ENCODE results near the gene CLMN. TPM values are rescaled to one million over a fixed set of nuclear protein-coding genes. Genes with fewer than 3 reads are reported as not detected.
A peak's percentile ranks its signal among the peaks of the same experiment; 100 is the strongest.

Gene CLMN
- total RNA-seq, 4 donors from 2014 or later, result 6.5 to 10.0 (median 7.9) TPM

- 83% methylated on average over 1 of the region's 1 CpG for WGBS
- H3K27me3 ChIP-seq, result peaks cover 0 to 6% (median 0%) of the 10 kb centered on the region in 4 donors
- no peak overlapping the region for H3K27ac ChIP-seq (replicated peaks in 1 of 4)
- H3K4me3 ChIP-seq, result no peak overlapping the region
- H3K36me3 ChIP-seq, result no peaks in the 10 kb centered on the region
- intact Hi-C loops (cut with DNase I), result no loop called here
- TF ChIP-seq, protein P1, sequence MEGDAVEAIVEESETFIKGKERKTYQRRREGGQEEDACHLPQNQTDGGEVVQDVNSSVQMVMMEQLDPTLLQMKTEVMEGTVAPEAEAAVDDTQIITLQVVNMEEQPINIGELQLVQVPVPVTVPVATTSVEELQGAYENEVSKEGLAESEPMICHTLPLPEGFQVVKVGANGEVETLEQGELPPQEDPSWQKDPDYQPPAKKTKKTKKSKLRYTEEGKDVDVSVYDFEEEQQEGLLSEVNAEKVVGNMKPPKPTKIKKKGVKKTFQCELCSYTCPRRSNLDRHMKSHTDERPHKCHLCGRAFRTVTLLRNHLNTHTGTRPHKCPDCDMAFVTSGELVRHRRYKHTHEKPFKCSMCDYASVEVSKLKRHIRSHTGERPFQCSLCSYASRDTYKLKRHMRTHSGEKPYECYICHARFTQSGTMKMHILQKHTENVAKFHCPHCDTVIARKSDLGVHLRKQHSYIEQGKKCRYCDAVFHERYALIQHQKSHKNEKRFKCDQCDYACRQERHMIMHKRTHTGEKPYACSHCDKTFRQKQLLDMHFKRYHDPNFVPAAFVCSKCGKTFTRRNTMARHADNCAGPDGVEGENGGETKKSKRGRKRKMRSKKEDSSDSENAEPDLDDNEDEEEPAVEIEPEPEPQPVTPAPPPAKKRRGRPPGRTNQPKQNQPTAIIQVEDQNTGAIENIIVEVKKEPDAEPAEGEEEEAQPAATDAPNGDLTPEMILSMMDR (IDR thresholded peaks at IDR 0.05), result no peak
- TF ChIP-seq POLR2A (IDR thresholded peaks at IDR 0.05; ENCODE audit: low read depth), result no peak
- TF ChIP-seq POLR2AphosphoS5 (IDR thresholded peaks at IDR 0.05), result no peak
- TF ChIP-seq EP300 (IDR thresholded peaks at IDR 0.05), result no peak
- peaks cover 14 to 42% (median 23%) of the 10 kb centered on the region in 4 donors for H3K4me1 ChIP-seq
- H3K9me3 ChIP-seq, result no peaks in the 10 kb centered on the region
- DNase-seq (ENCODE audit: extremely low spot score), result no peak
Observed at GRCh38 chr14:95308073-95308472, 11.6 kb downstream of the CLMN start.

- peaks cover 8 to 37% (median 21%) of the 10 kb centered on the region in 4 donors for H3K4me1 ChIP-seq
- no peak for TF ChIP-seq EP300 (IDR thresholded peaks at IDR 0.05)
- TF ChIP-seq POLR2AphosphoS5 (IDR thresholded peaks at IDR 0.05), result no peak
- TF ChIP-seq, protein P1 (IDR thresholded peaks at IDR 0.05), result no peak
- TF ChIP-seq POLR2A (IDR thresholded peaks at IDR 0.05; ENCODE audit: low read depth), result no peak
- no peak overlapping the region for H3K4me3 ChIP-seq
- peak overlapping the region in 1 of 4 donors; percentile 3 for H3K27ac ChIP-seq (replicated peaks in 1 of 4)
- no peaks in the 10 kb centered on the region for H3K9me3 ChIP-seq
- DNase-seq (ENCODE audit: extremely low spot score), result no peak
- H3K27me3 ChIP-seq, result peaks cover 0 to 6% (median 0%) of the 10 kb centered on the region in 4 donors
- no peaks in the 10 kb centered on the region for H3K36me3 ChIP-seq
- WGBS, result 68% methylated on average over 14 of the region's 14 CpGs
- intact Hi-C loops (cut with DNase I), result no loop called here
Observed at GRCh38 chr14:95307402-95308041, 12.2 kb downstream of the CLMN start.

DNA sequence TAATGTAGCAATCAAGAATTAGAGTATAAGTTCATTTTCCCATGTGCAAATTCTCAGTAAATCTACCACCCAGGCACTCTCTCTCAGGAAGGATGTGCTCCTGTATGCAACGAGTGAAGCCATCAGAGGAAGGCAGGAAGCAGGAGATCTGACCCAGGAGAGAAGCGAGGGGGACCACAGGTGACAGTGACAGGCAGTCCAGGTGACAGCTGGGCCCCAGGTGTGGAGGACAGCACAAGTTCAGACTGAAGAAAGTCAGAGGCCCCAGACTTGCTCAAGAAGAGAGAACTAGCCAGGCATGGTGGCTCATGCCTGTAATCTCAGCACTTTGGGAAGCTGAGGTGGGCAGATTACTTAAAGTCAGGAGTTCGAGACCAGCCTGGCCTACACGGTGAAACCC, 13.8 kb downstream of the CLMN start:
- H3K4me1 ChIP-seq, result peaks cover 4 to 41% (median 23%) of the 10 kb centered on the region in 4 donors
- intact Hi-C loops (cut with DNase I), result no loop called here
- WGBS, result 92% methylated on average over 4 of the region's 4 CpGs

GRCh38 chr14:95305145-95305544, 14.6 kb downstream of the CLMN start:
- DNase-seq (ENCODE audit: extremely low spot score), result no peak
- no peak overlapping the region for H3K27ac ChIP-seq (replicated peaks in 1 of 4)
- H3K9me3 ChIP-seq, result no peaks in the 10 kb centered on the region
- H3K27me3 ChIP-seq, result peaks cover 0 to 6% (median 0%) of the 10 kb centered on the region in 4 donors
- TF ChIP-seq, protein P1 (IDR thresholded peaks at IDR 0.05), result no peak
- no peak for TF ChIP-seq POLR2A (IDR thresholded peaks at IDR 0.05; ENCODE audit: low read depth)
- no peak for TF ChIP-seq EP300 (IDR thresholded peaks at IDR 0.05)
- no peak for TF ChIP-seq POLR2AphosphoS5 (IDR thresholded peaks at IDR 0.05)
- WGBS, result 97% methylated on average over 7 of the region's 7 CpGs
- H3K36me3 ChIP-seq, result no peaks in the 10 kb centered on the region
- intact Hi-C loops (cut with DNase I), result no loop called here
- no peak overlapping the region for H3K4me3 ChIP-seq
- peaks cover 4 to 41% (median 20%) of the 10 kb centered on the region in 4 donors for H3K4me1 ChIP-seq

More for the DNA sequence above, 13.8 kb downstream of the CLMN start:
- no peak overlapping the region for H3K27ac ChIP-seq (replicated peaks in 1 of 4)
- H3K4me3 ChIP-seq, result no peak overlapping the region
- DNase-seq (ENCODE audit: extremely low spot score), result no peak
- H3K9me3 ChIP-seq, result no peaks in the 10 kb centered on the region
- H3K27me3 ChIP-seq, result peaks cover 0 to 6% (median 0%) of the 10 kb centered on the region in 4 donors
- TF ChIP-seq, protein P1 (IDR thresholded peaks at IDR 0.05), result no peak
- TF ChIP-seq EP300 (IDR thresholded peaks at IDR 0.05), result no peak
- no peak for TF ChIP-seq POLR2AphosphoS5 (IDR thresholded peaks at IDR 0.05)
- no peak for TF ChIP-seq POLR2A (IDR thresholded peaks at IDR 0.05; ENCODE audit: low read depth)
- H3K36me3 ChIP-seq, result no peaks in the 10 kb centered on the region

All from esophagus muscularis mucosa (tissue), 4 donors.